Stimulated activated CD8-positive, alpha-beta memory T cell treated with anti-CD3 and anti-CD28 coated beads, Interleukin-4, amount 100 ng/mL, for 24 hours (primary cell): ENCODE data around the gene MYH7.
"Not testable (repeated sequence)": the region's sequence is repeated elsewhere in the genome, so short reads cannot be mapped to it uniquely, and the experiment has no call there.

ENCODE experiments used
- DNase-seq: peaks from one replicate; pipeline ENCODE4 v3.0.0-alpha.2; 2020; ENCODE audit warnings: low read depth

MYH7 gene

DNA sequence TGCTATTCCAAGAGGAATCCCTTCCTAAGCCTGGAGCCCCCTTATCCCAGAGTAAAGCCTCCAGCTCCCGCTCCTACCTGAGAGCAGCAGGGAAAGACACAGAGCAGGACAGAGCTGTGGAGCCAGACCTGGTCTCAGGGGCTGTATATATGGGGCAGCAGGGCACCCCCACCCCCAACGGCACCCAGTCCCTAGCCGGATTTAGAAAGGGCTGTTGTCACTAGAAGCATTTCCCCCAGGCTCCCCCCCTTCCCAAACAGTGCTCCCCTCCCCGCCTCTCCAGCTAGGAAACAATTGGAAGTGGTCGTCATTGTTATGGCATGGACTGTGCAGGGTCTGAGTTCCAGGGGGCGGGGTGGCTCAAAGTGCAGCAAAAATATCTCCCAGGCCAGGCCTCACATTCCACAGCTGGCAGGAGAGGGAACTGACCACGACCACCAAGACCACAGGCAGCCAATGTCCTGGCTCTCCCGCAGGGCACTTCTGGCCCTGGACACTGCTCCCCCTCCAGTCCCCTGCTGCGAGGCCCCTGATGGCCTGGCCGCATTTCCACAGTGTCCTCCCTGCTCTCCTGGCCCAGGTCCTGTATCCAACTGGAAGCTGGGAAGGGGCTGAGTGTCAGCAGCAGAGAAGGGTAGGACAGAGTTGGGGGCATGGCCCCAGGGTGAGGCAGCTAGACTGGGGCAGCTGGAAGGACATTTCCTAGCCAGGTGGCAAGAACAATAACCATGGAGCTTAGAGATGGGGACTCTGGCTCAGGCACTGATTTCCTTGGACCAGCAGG, at the start of gene MYH7:
TSS of gene MYH7 (minus strand) at position 118 of the 784 bp plus-strand sequence. CDS start 1,928 bp downstream, outside the sequence.
- DNase-seq = no peak

DNA sequence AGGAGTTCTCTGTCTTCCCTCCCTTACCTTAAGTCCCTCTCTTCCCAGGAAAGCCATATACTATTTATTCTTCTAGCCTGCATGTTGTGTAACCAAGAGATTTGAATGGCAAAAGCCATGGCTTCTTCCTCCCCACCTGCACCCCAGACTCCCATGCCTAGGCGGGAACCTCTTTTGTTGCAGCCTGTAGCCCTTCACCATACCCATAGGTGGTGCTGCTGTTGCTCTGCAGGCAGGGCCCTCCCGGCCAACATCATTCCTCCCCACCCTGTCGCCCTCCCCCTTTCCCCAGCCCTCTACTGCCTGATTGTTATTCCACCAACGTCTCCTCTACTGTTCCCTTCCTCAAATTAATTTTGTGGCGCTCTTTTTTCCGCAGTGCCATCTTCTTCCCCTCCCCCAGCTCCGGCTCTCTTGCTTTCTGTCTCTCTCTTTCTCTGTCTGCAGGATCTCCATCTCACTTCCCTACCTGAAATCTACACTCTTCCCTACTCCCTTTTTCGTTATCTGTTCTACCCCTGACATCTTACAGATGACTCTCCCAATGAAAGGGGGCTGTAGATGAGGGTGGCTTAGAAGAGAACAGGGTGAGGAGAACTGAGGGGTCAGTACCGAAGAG, 47.9 kb upstream of the MYH7 start:
- DNase-seq = no peak

DNA sequence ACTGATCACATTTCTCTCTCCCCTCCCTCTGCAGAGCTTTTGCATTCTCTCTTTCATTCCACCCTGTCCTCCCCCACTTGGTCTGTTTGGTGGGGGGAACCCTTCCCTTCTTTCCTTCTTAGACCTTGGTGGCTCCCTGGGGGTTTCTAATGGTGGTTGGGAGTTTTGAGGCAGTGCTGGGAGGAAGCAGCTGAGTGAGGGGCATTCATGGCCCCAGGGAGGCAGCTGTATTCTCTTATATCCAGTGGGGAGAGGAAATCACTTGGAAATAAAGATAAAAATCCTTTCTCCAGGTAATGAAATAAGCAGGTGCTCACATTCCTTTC, 47.3 kb upstream of the MYH7 start:
- no peak for DNase-seq

DNA sequence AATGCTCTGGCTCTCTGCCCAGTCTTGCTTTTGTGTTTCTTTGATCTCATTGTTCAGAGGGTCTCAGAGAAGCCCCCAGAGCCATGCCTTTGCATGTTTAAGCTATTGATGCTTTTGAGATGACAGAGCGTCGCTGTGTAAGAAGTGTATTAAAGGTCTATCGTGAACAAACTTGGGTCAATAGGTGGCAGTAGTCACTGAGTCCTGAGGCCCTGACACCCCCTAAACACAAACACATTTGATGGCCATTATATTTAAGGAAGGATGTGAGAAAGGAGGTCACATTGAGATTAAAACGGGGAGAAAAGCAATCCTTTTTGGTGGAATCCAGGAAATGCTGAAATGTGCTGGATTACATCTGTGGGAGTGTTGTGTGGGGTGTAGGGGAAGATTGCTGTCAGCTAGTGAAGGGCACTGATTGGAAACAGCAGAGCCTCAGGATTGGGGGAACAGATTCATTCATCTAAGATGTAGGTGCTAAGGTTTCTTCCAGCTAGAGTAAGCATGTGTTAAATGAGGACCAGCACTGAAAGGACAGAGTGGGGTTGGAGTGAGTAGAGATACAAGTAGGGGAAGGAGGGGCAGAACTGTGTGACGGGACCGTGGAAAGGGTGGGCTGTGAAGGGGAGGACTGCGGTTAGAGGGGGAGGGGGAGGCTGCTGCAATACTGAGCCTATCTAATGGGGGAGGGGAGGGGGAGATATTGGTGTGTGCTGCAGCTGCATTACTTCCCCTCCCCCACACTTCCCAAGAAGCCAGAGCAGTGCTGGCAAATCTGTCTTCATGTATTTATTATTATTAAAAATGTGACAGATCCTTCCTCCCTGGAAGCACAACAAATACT, 46.7 kb upstream of the MYH7 start:
- DNase-seq = no peak

DNA sequence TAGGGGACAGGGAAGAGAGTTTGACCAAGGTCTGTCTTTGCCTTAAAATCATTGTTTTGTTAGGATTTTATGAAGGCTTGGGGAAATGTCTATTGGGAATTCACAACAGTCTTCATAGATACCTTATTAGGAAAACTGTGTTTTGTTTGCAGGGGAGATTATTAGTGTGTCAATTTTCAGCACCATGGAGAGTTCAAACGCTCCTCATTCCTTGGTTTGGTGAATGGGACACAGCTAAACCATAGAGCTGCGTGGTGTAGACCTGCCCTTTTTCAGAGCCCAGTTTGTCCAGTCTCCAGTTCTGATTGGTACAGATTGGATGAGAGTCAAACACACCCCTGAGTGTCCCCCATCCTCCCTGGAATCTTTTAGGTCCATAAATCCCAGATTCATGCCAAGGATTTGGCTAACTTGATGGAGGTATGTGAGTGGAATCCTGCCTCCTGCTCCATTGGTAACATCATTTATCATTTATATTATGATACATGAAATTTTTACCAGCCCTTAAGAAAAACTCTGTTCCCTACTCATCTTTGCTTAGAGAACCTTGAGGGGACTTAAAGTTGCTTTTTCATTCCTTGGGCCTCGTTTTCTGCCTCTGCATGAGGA, 46.0 kb upstream of the MYH7 start:
- DNase-seq = no peak

DNA sequence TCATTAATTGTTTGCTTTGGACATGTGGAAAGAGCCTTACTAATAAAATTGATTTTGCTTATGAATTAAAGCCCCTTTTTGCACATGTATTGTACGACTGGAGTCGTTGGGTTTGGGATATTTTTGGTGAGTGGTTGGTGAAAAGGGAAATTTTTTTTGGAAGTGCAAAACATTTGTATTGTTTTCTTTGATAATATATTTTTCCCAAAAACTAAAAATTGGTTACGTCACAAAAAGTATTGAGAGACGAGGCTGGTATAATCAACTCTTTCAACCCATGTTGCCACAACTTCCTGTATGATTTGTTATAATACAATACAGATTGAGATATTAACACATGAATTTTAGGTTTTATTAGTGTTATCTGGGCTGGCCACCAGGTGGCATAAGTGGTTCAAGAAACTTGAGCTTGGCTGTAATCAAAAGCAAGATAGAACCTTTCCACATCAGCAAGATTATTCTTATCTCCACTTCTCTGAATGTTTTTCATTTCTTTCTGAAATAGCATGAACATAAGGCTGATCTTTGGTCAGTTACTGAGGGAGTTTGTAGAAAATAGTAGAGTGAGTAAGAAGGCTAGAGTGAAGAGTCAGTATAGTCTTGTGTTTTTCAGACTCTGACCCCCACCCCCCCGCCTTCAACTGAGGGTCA, 42.8 kb upstream of the MYH7 start:
- peak; percentile 38 for DNase-seq

DNA sequence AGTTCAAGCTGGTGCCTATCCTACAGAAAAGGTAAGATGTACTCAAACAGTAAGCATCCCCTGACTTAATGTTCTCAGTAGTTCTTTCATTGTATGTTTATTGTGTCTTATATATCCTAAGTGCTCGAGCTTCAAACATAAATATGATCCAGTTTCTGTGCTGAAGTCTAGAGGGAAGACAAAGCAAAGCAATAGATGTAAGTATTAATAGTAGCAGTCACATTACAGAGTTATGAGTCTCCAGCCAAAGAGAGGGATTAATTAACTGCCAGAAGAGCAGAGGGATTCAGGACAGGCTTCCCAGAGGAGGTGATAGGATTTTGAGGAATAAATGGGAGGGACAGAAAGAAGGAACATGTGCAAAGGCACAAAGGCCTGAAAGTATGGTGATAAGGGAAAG, 35.5 kb upstream of the MYH7 start:
- no peak for DNase-seq

DNA sequence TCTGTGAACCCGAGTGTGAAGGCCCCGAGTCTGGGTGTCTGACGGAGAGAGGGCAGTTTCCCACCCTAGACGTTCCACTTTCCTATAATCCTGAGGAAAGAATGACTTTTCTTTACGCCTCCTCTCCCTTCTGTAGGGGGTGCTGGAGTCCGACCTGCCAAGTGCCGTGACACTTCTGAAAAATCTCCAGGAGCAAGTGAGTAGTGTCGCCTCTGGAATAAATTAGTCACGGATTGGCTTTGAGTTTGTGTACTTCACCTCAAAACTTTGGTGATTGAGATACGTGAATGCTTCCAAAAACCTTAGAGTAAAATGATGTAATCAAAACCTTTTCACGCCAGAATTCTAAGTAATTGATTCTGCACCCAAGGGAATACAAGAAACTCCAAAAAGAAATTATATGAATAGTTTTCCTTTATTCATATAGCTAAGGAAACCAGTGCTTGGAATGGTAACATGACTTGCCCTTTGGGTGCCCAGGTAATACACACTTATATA, 34.5 kb upstream of the MYH7 start:
- DNase-seq = no peak

DNA sequence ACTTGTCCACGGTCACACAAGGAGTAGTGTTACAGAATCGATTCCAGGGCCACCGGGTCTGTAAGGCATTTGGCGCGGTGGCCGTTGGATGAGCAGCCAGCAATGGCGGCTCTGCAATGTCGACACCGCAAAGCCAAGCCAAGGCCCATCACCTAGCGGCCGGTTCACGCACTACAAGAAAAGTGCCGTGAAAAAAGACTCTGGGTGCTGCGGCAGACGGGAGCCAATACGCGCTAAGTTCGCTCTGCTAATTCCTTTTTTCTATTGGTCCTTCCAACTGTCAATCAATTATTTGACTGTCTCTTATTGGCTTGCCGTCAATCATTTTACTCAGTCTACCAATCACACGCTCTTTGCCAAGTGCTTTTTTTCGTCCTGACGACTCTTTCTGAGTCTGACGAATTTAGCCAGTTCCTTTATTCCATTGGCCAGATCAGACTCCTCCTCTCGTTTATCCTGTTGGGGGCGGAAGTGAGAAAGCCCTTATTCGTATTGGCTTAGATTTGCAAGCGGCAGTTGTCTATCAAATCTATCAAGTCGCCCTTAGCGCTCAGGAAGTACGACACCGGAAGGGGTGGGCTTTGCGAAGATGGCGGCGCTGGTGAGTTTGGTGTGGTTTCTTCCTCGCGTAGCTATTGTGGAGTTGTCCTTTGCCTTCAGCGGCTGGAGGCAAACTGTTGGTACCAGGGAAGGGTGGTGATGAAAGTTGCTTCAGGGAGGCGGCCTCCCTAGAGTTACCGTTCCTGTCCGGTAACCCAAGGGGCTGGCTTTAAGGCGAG, 33.9 kb upstream of the MYH7 start, which contains the start of gene NGDN:
TSS of gene NGDN (plus strand) at position 577 of the 779 bp plus-strand sequence. CDS start at position 590, 13 bp downstream.
- DNase-seq = peak; percentile 83

DNA sequence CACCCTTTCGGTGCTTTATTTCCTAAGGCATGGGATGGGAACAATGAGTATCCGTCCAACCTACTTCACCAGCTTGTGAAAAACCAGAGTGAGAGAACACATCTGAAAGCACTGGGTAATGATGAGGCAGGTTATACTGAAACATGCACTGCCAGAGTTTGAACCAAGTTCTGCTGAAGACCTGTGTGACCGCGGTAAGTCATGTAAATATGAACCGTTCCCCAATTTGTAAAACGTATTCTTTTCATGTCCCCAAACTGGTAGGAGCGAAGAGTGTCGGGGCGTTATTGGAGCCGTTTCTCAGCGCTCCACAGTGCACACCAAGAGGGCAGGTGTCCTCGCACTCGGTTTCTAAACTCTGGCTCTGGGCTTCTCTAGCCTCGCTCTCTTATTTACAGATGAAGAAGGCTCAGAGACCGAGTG, 33.3 kb upstream of the MYH7 start:
- no peak for DNase-seq

DNA sequence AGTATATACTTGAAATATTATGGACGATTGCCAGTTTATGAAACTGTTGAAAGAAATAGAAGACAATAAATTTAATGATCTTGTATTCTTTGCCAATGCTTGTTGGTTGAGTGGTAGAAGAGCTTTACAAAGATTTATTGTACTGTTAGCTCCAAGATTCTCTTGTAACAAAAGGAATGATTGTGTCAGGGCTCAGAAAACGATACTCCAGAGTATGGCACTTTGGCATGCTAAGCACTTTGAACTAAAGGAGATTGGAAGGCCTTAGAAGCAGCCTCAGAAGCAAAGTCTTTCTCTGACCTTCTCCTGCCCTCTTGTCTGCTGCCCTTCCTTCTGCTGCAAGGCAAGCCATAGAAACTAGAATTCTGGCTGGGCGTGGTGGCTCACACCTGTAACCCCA, 29.8 kb upstream of the MYH7 start:
- DNase-seq = no peak

DNA sequence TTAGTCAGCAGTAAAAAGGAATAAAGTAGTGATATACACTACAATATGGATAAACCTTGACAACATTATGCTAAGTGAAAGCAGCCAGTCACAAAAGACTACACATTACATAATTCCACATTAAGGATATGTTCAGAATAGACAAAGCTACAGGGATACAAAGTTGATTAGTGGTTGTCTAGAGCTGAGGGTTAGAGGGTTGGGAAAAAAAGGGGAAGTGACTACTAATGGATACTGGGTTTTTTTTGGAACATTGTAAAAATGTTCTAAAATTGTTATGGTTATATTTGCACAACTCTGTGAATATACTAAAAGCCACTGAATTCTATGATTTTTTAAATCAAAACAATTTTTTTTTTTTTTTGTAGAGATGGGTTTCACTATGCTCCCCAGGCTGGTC, 29.2 kb upstream of the MYH7 start:
- no peak for DNase-seq

DNA sequence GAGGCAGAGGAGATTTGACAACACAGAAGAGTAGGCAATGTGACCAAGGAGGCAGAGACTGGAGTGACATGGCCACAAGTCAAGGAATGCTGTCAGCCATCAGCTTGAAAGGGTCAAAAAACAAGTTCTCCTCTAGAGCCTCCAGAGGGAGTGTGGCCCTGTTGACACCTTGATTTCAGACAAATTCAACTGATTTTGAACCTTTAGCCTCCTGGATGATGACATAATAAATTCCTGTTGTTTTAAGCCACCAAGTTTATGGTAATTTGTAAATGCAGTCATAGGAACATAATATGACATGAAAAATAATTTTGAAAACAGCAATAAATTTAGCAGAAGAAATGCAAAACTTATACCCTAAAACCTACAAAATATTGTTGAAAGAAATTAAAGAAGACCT, 25.5 kb upstream of the MYH7 start:
- no peak for DNase-seq

DNA sequence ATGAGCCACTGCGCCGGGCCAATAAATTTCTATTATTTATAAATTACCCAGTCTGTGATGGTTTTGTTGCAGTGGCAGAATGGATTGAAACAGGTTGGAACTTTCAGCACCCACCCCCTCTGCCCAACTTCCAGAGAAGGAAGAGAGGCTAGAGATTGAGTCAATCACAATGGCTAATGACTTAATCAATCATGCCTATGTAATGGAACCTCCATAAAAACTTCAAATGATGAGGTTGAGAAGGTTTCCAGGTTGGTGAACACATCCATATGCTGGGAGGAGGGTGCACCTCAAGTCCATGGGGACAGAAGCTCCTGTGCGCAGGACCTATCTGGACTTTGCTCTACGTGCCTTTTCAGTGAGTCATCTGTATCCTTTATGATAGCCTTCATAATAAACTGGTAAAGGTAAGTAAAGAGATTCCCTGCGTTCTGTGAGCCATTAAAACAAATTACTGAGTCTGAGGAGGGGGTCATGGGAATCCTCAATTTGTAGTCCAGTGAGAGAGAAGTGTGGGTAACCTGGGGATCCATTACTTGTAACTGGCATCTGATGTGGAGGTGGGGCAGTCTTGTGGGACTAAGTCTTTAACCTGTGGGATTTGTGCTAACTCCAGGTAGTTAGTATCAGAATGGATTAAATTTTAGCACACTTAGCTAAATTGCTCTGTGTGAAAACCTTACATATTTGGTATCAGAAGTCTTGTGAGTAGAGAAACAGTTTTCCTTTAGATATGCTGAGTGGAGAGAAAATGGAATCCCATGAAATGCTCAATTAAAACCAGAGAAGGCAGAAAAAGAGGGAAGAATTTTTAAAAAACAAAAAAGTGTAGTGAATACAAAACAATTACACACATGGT, 22.4 kb upstream of the MYH7 start:
- no peak for DNase-seq

DNA sequence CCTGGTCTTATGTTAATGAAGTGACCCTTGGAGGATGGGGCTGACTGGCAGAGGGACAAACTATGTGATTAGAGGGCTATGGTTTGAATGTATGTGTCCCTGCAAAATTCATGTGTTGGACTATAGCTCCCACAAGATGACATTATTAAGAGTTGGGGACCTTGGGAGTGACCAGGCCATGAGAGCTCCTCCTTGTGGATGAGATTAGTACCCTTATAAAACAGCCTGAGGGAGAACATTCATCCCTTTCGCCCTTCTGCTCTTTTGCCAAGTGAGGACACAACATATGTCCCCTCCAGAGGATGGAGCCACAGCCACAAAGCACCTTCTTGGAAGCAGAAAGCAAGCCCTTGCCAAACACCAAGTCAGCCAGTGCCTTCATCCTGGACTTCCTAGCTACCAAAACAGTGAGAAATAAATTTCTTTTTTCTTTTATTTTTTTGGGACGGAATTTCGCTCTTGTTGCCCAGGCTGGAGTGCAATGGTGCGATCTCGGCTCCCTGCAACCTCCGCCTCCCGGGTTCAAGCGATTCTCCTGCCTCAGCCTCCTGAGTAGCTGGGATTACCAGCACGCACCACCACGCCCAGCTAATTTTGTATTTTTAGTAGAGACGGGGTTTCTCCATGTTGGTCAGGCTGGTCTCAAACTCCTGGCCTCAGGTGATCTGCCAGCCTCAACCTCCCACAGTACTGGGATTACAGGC, 21.6 kb upstream of the MYH7 start:
- not testable (repeated sequence) for DNase-seq

DNA sequence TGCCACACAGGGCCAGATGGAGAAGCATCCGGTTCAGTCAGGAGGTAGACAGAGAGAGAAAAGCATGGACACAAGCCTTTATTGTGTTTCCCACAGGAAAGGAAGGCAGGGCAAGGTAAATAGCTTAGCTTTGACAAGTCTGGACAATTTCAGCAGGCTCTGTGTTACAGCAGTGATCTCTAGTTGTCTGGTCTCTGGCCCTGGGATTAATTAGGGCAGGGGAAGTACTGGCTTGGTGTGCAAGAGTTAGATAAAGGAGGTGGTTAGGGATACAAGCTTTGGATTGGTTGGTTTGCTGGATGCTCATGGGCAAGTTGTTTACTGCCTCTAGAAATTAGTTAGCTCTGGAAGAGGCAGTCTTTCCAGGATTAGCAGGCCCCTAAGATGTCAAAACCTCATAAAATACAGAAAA, 19.0 kb upstream of the MYH7 start:
- no peak for DNase-seq

DNA sequence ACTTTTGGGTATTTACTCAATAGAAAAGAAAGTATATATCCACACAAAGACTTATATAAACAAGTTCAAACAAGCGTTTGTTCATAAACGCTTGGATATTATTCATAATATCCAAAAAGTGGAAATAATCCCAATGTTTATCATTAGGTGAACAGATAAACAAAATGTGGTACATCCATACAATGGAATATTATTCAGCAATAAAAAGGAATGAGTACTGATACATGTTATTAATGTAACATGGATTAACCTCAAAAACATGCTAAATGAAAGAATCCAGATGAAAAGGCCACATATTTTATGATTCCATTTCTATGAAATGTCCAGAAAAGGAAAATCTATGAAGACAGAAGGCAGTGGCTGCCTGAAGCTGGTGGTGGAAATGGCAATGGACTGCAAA, 16.8 kb upstream of the MYH7 start:
- no peak for DNase-seq

DNA sequence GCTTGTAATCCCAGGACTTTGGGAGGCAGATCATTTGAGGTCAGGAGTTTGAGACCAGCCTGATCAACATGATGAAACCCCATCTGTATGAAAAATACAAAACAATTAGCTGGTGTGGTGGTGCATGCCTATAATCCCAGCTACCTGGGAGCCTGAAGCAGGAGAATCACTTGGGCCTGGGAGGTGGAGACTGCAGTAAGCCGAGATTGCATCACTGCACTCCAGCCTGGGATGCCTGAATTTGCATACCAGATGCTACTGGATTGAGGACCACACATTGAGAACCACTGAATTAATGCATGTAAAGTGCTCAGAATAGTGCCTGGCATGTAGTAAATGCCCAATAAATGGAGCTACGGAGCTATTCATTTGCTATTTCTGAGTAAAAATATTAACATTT, 14.9 kb upstream of the MYH7 start:
- DNase-seq = no peak

DNA sequence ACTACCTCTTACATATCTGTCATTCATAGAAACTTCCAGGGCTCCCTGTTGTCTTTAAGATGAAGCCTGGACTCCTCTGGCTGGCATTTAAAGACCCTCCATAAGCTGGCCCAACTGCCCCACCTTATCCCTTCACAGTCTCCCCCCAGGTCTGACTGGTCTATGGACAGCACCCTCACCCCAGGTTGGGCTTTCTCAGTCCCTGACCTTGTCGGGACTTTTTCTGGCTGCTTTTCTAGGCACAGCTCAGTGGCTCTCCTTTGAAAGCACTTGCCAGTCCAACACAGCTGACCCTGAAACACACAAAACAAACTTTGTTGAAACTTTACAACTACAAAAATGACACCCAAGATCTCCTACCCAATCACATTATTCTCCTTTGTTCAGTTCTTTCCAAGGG, 13.9 kb upstream of the MYH7 start:
- DNase-seq = no peak
